WTC11 (cell line): ENCODE results near the gene N4BP2L2. TPM values are rescaled to one million over a fixed set of nuclear protein-coding genes. Genes with fewer than 3 reads are reported as not detected.

ENCODE experiments used
- ATAC-seq: fragments of 200-7000 bp; cut with Tn5 transposase; 2 replicates; pipeline ENCODE4 v1.10.0; 2021; ENCODE audit warnings: mild to moderate bottlenecking, moderate library complexity
- CTCF ChIA-PET: fragments of 300-600 bp; sonication (Branson Sonifier 250); formaldehyde crosslinking; loops from one replicate; lab custom pipeline; 2021; ENCODE audit warnings: antibody characterized with exemption; lab: Charles Lee
- POLR2A ChIA-PET: fragments of 350-600 bp; sonication (Branson Sonifier 250); formaldehyde crosslinking; loops from one replicate; lab custom pipeline; 2021; ENCODE audit warnings: antibody characterized with exemption; lab: Charles Lee
- DNase-seq: peaks from one replicate; pipeline ENCODE4 v3.0.0; 2021; ENCODE audit warnings: low spot score
- H3K27ac Mint-ChIP-seq: 2 replicates; pipeline ENCODE4 v1.8.0; 2021; ENCODE audit warnings: mixed read lengths
- H3K27me3 Mint-ChIP-seq: 2 replicates; pipeline ENCODE4 v1.8.0; 2021; ENCODE audit warnings: low read depth, mild to moderate bottlenecking, moderate library complexity, mixed read lengths
- H3K36me3 Mint-ChIP-seq: 2 replicates; pipeline ENCODE4 v1.8.0; 2021; ENCODE audit warnings: mixed read lengths
- H3K4me1 Mint-ChIP-seq: 2 replicates; pipeline ENCODE4 v1.8.0; 2022; ENCODE audit warnings: mixed read lengths
- H3K4me3 Mint-ChIP-seq: 2 replicates; pipeline ENCODE4 v1.8.0; 2021; ENCODE audit warnings: mild to moderate bottlenecking, moderate library complexity, mixed read lengths
- H3K9me3 Mint-ChIP-seq: 2 replicates; pipeline ENCODE4 v1.8.0; 2021; ENCODE audit warnings: mixed read lengths
- ESRRA ChIP-seq: sonication (generic); formaldehyde crosslinking; IDR thresholded peaks from 2 replicates; pipeline ENCODE4 v1.8.1; 2022; ENCODE audit warnings: mild to moderate bottlenecking, missing genetic modification reagents, borderline replicate concordance
- FOXP1 ChIP-seq: sonication (generic); formaldehyde crosslinking; IDR thresholded peaks from 2 replicates; pipeline ENCODE4 v1.8.0; 2022; ENCODE audit warnings: missing genetic modification reagents, mild to moderate bottlenecking, moderate library complexity, borderline replicate concordance
- GRHL2 ChIP-seq: fragments of 250-450 bp; sonication (Bioruptor Pico); IDR thresholded peaks from 2 replicates; pipeline ENCODE4 v1.8.0; 2022; ENCODE audit warnings: mild to moderate bottlenecking, moderate library complexity; ENCODE audit not compliant: insufficient replicate concordance, severe bottlenecking
- NFE2L1 ChIP-seq: sonication (generic); formaldehyde crosslinking; IDR thresholded peaks from 2 replicates; pipeline ENCODE4 v1.8.1; 2023; ENCODE audit warnings: missing genetic modification reagents
- NR1H2 ChIP-seq: sonication (generic); formaldehyde crosslinking; IDR thresholded peaks from 2 replicates; pipeline ENCODE4 v1.9.0; 2021; ENCODE audit warnings: mild to moderate bottlenecking, moderate library complexity, missing genetic modification reagents
- SMAD4 ChIP-seq: sonication (generic); formaldehyde crosslinking; IDR thresholded peaks from 2 replicates; pipeline ENCODE4 v1.8.0; 2022; ENCODE audit warnings: mild to moderate bottlenecking, missing genetic modification reagents
- SOX15 ChIP-seq: fragments of 250-450 bp; sonication (Bioruptor Pico); IDR thresholded peaks from 2 replicates; pipeline ENCODE4 v1.9.0; 2021; ENCODE audit warnings: mild to moderate bottlenecking
- ZNF263 ChIP-seq: sonication (generic); formaldehyde crosslinking; IDR thresholded peaks from 2 replicates; pipeline ENCODE4 v1.8.1; 2022; ENCODE audit warnings: low read depth, mild to moderate bottlenecking, moderate library complexity, missing genetic modification reagents
- ZNF423 ChIP-seq: fragments of 250-450 bp; sonication (Bioruptor Pico); IDR thresholded peaks from 2 replicates; pipeline ENCODE4 v2.1.2; 2022; ENCODE audit warnings: mild to moderate bottlenecking, moderate library complexity
- ZNF671 ChIP-seq: fragments of 250-450 bp; sonication (Bioruptor Pico); IDR thresholded peaks from 2 replicates; pipeline ENCODE4 v1.8.0; 2021; ENCODE audit warnings: mild to moderate bottlenecking
- total RNA-seq: library from RNA; stranded (reverse); gene quantifications from 3 replicates; pipeline ENCODE4 v1.2.3, GENCODE V29; 2021
- TF ChIP-seq, protein P1 (sequence below): sonication (generic); formaldehyde crosslinking; IDR thresholded peaks from 2 replicates; pipeline ENCODE4 v1.8.1; 2023; ENCODE audit warnings: mild to moderate bottlenecking, moderate library complexity, missing genetic modification reagents
- TF ChIP-seq, protein P2 (sequence below): sonication (generic); formaldehyde crosslinking; IDR thresholded peaks from 2 replicates; pipeline ENCODE4 v1.8.1; 2022; ENCODE audit warnings: low read depth, mild to moderate bottlenecking, moderate library complexity, missing genetic modification reagents, borderline replicate concordance
- TF ChIP-seq, protein P3 (sequence below): fragments of 250-450 bp; sonication (Bioruptor Pico); IDR thresholded peaks from 2 replicates; pipeline ENCODE4 v1.8.0; 2021; ENCODE audit warnings: mild to moderate bottlenecking
- TF ChIP-seq, protein P4 (sequence below): sonication (generic); formaldehyde crosslinking; IDR thresholded peaks from 2 replicates; pipeline ENCODE4 v1.8.1; 2022; ENCODE audit warnings: mild to moderate bottlenecking, moderate library complexity, missing genetic modification reagents
- TF ChIP-seq, protein P5 (sequence below): fragments of 200-600 bp; IDR thresholded peaks from 2 replicates; pipeline ENCODE4 v1.8.0; 2022; ENCODE audit warnings: antibody characterized with exemption
- TF ChIP-seq, protein P6 (sequence below): sonication (generic); formaldehyde crosslinking; IDR thresholded peaks from 2 replicates; pipeline ENCODE4 v1.8.1; 2023; ENCODE audit warnings: mild to moderate bottlenecking, missing genetic modification reagents

N4BP2L2 gene
- total RNA-seq, 1 experiment from 2014 or later = 68.9 TPM

DNA sequence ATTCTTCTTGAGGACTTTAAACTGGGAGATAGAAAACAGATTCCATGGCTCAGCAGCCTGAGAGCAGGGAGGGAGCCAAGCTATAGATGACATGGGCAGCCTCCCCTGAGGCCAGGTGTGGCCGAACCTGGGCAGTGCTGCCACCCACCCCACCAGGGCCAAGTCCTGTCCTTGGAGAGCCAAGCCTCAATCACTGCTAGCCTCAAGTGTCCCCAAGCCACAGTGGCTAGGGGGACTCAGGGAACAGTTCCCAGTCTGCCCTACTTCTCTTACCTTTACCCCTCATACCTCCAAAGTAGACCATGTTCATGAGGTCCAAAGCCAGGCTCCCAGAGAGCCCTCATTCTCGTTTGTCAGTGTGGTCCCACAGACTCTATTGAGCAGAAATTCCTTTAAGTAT lies 118.7 kb downstream of the N4BP2L2 start:
- Mint-ChIP-seq H3K36me3 (peaks cover 29% of the 10 kb centered on the region), H3K4me3 (no peak overlapping the region), H3K27ac (no peak overlapping the region), H3K4me1 (peaks cover 16% of the 10 kb centered on the region), H3K9me3 (peaks cover 29% of the 10 kb centered on the region), H3K27me3 (peaks cover 5% of the 10 kb centered on the region; the same call in 1 of the 2 replicates)
- ChIA-PET POLR2A (no interaction called here), CTCF (no interaction called here)
- TF ChIP-seq FOXP1 (CRISPR knock-in tag) (no peak), ZNF423 (no peak), ZNF671 (CRISPR knock-in tag) (no peak), SOX15 (CRISPR knock-in tag) (no peak), NFE2L1 (no peak), GRHL2 (CRISPR knock-in tag) (no peak)
- TF ChIP-seq, protein P1, sequence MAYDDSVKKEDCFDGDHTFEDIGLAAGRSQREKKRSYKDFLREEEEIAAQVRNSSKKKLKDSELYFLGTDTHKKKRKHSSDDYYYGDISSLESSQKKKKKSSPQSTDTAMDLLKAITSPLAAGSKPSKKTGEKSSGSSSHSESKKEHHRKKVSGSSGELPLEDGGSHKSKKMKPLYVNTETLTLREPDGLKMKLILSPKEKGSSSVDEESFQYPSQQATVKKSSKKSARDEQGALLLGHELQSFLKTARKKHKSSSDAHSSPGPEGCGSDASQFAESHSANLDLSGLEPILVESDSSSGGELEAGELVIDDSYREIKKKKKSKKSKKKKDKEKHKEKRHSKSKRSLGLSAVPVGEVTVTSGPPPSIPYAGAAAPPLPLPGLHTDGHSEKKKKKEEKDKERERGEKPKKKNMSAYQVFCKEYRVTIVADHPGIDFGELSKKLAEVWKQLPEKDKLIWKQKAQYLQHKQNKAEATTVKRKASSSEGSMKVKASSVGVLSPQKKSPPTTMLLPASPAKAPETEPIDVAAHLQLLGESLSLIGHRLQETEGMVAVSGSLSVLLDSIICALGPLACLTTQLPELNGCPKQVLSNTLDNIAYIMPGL (CRISPR knock-in tag) = no peak
- TF ChIP-seq, protein P2, sequence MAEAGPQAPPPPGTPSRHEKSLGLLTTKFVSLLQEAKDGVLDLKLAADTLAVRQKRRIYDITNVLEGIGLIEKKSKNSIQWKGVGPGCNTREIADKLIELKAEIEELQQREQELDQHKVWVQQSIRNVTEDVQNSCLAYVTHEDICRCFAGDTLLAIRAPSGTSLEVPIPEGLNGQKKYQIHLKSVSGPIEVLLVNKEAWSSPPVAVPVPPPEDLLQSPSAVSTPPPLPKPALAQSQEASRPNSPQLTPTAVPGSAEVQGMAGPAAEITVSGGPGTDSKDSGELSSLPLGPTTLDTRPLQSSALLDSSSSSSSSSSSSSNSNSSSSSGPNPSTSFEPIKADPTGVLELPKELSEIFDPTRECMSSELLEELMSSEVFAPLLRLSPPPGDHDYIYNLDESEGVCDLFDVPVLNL = no peak
- TF ChIP-seq, protein P3, sequence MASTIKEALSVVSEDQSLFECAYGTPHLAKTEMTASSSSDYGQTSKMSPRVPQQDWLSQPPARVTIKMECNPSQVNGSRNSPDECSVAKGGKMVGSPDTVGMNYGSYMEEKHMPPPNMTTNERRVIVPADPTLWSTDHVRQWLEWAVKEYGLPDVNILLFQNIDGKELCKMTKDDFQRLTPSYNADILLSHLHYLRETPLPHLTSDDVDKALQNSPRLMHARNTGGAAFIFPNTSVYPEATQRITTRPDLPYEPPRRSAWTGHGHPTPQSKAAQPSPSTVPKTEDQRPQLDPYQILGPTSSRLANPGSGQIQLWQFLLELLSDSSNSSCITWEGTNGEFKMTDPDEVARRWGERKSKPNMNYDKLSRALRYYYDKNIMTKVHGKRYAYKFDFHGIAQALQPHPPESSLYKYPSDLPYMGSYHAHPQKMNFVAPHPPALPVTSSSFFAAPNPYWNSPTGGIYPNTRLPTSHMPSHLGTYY (CRISPR knock-in tag) = no peak
- ATAC-seq (no peak), DNase-seq (no peak)

DNA sequence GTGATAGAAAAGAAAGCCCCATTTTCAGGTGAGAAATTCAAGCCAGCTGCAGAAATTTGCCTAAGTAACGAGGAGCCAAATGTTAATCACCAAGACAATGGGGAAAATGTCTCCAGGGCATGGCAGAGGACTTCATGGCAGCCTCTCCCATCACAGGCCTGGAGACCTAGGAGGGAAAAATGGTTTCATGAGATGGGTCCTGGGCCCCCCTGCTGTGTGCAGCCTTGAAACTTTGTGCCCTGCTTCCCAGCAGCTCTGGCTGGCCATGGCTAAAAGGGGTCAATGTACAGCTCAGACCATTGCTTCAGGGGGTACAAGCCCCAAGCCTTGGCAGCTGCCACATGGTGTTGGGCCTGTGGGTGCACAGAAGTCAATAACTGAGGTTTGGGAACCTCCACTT lies 120.6 kb downstream of the N4BP2L2 start:
- Mint-ChIP-seq H3K36me3 (peaks cover 29% of the 10 kb centered on the region), H3K27me3 (peaks cover 5% of the 10 kb centered on the region; the same call in 1 of the 2 replicates), H3K4me1 (peaks cover 10% of the 10 kb centered on the region), H3K9me3 (peaks cover 29% of the 10 kb centered on the region)
- CTCF ChIA-PET = no interaction called here
- TF ChIP-seq ESRRA (CRISPR knock-in tag) (no peak), ZNF263 (CRISPR knock-in tag) (no peak), NR1H2 (CRISPR knock-in tag) (no peak), SMAD4 (CRISPR knock-in tag) (no peak)
- TF ChIP-seq, protein P4, sequence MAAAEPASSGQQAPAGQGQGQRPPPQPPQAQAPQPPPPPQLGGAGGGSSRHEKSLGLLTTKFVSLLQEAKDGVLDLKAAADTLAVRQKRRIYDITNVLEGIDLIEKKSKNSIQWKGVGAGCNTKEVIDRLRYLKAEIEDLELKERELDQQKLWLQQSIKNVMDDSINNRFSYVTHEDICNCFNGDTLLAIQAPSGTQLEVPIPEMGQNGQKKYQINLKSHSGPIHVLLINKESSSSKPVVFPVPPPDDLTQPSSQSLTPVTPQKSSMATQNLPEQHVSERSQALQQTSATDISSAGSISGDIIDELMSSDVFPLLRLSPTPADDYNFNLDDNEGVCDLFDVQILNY (CRISPR knock-in tag) = no peak
- TF ChIP-seq, all 79 proteins: peak for 0
- POLR2A ChIA-PET = no interaction called here
- H3K4me3 Mint-ChIP-seq = no peak overlapping the region
- no peak for DNase-seq
- no peak overlapping the region for H3K27ac Mint-ChIP-seq
- no peak for ATAC-seq

DNA sequence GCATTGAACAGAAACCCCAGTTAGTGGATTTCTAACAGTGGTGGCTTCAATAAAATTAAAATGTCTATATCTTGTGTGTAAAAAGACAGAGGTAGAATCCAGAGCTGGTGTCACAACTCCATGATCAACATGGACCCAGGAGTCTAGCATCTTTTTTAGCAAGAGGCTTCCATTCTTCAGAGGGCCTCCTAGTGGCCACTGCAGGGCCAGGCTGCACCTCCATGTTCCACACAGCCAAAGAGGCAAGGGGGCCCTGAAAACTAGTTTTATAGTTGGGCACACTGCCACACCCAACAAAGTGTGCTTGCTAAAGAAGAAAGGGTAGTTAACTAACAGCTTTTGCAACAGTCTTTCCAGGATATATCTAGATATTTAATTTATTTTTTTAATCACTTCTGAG lies 123.6 kb downstream of the N4BP2L2 start:
- CTCF ChIA-PET = interaction anchor here (0.6 to 1.3 kb wide), 7 partner anchors 9 to 505 kb away, joined by 3 to 11 read pairs (median 3); partner anchors contain the start of gene N4BP2L1
- DNase-seq = peak; percentile 55
- peaks cover 11% of the 10 kb centered on the region for H3K4me1 Mint-ChIP-seq
- peak; percentile 89 for ATAC-seq
- no peak overlapping the region for H3K27ac Mint-ChIP-seq
- no peak overlapping the region for H3K4me3 Mint-ChIP-seq
- H3K27me3 Mint-ChIP-seq = peaks cover 3% of the 10 kb centered on the region
- H3K36me3 Mint-ChIP-seq = peaks cover 25% of the 10 kb centered on the region
- H3K9me3 Mint-ChIP-seq = peaks cover 26% of the 10 kb centered on the region
- TF ChIP-seq, protein P5, sequence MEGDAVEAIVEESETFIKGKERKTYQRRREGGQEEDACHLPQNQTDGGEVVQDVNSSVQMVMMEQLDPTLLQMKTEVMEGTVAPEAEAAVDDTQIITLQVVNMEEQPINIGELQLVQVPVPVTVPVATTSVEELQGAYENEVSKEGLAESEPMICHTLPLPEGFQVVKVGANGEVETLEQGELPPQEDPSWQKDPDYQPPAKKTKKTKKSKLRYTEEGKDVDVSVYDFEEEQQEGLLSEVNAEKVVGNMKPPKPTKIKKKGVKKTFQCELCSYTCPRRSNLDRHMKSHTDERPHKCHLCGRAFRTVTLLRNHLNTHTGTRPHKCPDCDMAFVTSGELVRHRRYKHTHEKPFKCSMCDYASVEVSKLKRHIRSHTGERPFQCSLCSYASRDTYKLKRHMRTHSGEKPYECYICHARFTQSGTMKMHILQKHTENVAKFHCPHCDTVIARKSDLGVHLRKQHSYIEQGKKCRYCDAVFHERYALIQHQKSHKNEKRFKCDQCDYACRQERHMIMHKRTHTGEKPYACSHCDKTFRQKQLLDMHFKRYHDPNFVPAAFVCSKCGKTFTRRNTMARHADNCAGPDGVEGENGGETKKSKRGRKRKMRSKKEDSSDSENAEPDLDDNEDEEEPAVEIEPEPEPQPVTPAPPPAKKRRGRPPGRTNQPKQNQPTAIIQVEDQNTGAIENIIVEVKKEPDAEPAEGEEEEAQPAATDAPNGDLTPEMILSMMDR = peak; percentile 58; the same call in 1 of the 2 replicates
- TF ChIP-seq, protein P6, sequence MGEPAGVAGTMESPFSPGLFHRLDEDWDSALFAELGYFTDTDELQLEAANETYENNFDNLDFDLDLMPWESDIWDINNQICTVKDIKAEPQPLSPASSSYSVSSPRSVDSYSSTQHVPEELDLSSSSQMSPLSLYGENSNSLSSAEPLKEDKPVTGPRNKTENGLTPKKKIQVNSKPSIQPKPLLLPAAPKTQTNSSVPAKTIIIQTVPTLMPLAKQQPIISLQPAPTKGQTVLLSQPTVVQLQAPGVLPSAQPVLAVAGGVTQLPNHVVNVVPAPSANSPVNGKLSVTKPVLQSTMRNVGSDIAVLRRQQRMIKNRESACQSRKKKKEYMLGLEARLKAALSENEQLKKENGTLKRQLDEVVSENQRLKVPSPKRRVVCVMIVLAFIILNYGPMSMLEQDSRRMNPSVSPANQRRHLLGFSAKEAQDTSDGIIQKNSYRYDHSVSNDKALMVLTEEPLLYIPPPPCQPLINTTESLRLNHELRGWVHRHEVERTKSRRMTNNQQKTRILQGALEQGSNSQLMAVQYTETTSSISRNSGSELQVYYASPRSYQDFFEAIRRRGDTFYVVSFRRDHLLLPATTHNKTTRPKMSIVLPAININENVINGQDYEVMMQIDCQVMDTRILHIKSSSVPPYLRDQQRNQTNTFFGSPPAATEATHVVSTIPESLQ (CRISPR knock-in tag) = no peak
- POLR2A ChIA-PET = no interaction called here
